Activated T-cell treated with anti-CD3 and anti-CD28 coated beads, Interleukin-2, amount 50 U/mL, for 72 hours (primary cell): Measurements from ENCODE around the gene SLC1A2. TPM values are rescaled to one million over a fixed set of nuclear protein-coding genes. Genes with fewer than 3 reads are reported as not detected.

Experiments
- ATAC-seq, 2 donors: fragments of 150-1000 bp; cut with Tn5 transposase; replicated peaks in 1 of 2; 2 replicates each; pipeline ENCODE4 v1.10.0; 2021; ENCODE audit warnings: moderate library complexity in 2 of 2, mild to moderate bottlenecking in 1 of 2
- DNase-seq, 2 donors: peaks; one replicate each; pipeline ENCODE4 v3.0.0; 2021 to 2022; ENCODE audit warnings: mixed read lengths in 1 of 2
- H3K27ac Mint-ChIP-seq: one replicate; pipeline ENCODE4 v1.8.0; 2022; ENCODE audit warnings: mild to moderate bottlenecking, moderate library complexity, mixed read lengths
- H3K27me3 Mint-ChIP-seq: one replicate; pipeline ENCODE4 v1.8.0; 2022; ENCODE audit warnings: low read depth, mixed read lengths
- H3K36me3 Mint-ChIP-seq, 2 donors: one replicate each; pipeline ENCODE4 v1.8.0; 2022; ENCODE audit warnings: mixed read lengths in 2 of 2, mild to moderate bottlenecking in 1 of 2; ENCODE audit not compliant: insufficient read depth in 2 of 2
- H3K4me1 Mint-ChIP-seq: one replicate; pipeline ENCODE4 v1.8.0; 2022; ENCODE audit warnings: low read depth, mixed read lengths
- H3K4me3 Mint-ChIP-seq, 2 donors: one replicate each; pipeline ENCODE4 v1.8.0; 2022; ENCODE audit warnings: mild to moderate bottlenecking in 2 of 2, mixed read lengths in 2 of 2, moderate library complexity in 2 of 2
- H3K9me3 Mint-ChIP-seq, 2 donors: one replicate each; pipeline ENCODE4 v1.8.0; 2022; ENCODE audit warnings: mixed read lengths in 2 of 2
- total RNA-seq, 2 donors: library from RNA; stranded (reverse); gene quantifications; one replicate each; pipeline ENCODE4 v1.2.3, GENCODE V29; 2022

The SLC1A2 gene
- total RNA-seq, 2 donors from 2014 or later = 0.09 TPM; not detected in 1

- H3K4me3 Mint-ChIP-seq = no peak overlapping the region
- DNase-seq (no peak), ATAC-seq (no peak)
- H3K27ac Mint-ChIP-seq = no peak overlapping the region
- no peaks in the 10 kb centered on the region for H3K27me3 Mint-ChIP-seq
- H3K4me1 Mint-ChIP-seq = peaks cover 7% of the 10 kb centered on the region
- peaks cover 2 to 3% of the 10 kb centered on the region in 2 donors for H3K9me3 Mint-ChIP-seq
- H3K36me3 Mint-ChIP-seq = peaks cover 1 to 2% of the 10 kb centered on the region in 2 donors
Measured at GRCh38 chr11:35383953-35384352, 35.4 kb downstream of the SLC1A2 start.

- Mint-ChIP-seq H3K4me3 (no peak overlapping the region), H3K36me3 (peaks cover 1 to 2% of the 10 kb centered on the region in 2 donors), H3K27ac (no peak overlapping the region), H3K27me3 (no peaks in the 10 kb centered on the region), H3K9me3 (peaks cover 2 to 3% of the 10 kb centered on the region in 2 donors), H3K4me1 (peaks cover 7% of the 10 kb centered on the region)
- no peak for ATAC-seq
- DNase-seq = no peak
Measured at GRCh38 chr11:35381709-35382322, 37.5 kb downstream of the SLC1A2 start.

GRCh38 chr11:35380603-35381002 lies 38.8 kb downstream of the SLC1A2 start:
- Mint-ChIP-seq H3K4me1 (peaks cover 7% of the 10 kb centered on the region), H3K4me3 (no peak overlapping the region), H3K27me3 (no peaks in the 10 kb centered on the region), H3K36me3 (peaks cover 0 to 1% of the 10 kb centered on the region in 2 donors), H3K9me3 (peaks cover 2 to 3% of the 10 kb centered on the region in 2 donors), H3K27ac (no peak overlapping the region)
- DNase-seq (no peak), ATAC-seq (no peak)

- Mint-ChIP-seq H3K36me3 (peaks cover 0 to 1% of the 10 kb centered on the region in 2 donors), H3K4me1 (peaks cover 17% of the 10 kb centered on the region), H3K27ac (no peak overlapping the region), H3K4me3 (no peak overlapping the region), H3K9me3 (no peaks in the 10 kb centered on the region), H3K27me3 (peaks cover 6% of the 10 kb centered on the region)
- ATAC-seq (no peak), DNase-seq (no peak)
Measured at GRCh38 chr11:35377262-35377661, 42.1 kb downstream of the SLC1A2 start.

DNA sequence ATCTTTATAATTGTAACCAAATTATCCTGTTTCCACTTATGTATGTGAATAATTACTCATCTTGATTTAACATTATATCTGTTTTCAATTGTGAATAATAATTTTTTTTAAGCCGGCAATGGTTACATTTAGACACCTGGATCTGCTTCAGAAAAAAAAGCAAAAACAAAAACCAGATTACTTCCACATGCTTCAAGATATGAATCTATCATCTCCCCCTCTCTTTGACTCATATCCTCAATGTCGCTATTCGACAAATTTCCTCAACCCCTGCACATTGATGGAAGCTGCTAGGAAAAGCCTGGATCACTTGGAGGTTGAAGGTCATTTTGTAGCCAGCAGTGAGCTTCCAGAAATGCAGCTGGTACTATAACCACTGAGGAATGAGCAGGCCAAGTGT lies 42.7 kb downstream of the SLC1A2 start:
- no peak overlapping the region for H3K27ac Mint-ChIP-seq

DNA sequence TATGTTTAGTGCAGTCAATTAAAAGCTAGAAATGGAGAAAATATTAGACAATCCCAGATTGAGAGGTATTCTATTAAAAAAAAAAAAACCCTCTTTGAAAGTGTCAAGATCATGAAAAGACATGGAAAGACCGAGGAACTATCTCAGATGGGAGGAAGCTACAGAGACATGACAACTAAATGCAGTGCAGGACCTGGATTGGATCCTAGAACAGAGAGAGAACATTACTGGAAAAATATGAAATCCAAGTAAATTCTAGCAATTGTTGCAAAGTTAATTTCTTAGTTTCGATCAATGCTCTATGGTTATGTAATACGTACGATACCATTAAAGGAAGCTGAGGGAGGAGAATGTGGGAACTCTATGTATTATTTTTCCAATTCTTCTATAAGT lies 43.2 kb downstream of the SLC1A2 start:
- Mint-ChIP-seq H3K9me3 (no peaks in the 10 kb centered on the region), H3K27me3 (peaks cover 6% of the 10 kb centered on the region), H3K36me3 (no peaks in the 10 kb centered on the region), H3K4me1 (peaks cover 9% of the 10 kb centered on the region), H3K27ac (no peak overlapping the region), H3K4me3 (no peak overlapping the region)
- DNase-seq = no peak
- ATAC-seq = no peak

More for the DNA sequence above, 42.7 kb downstream of the SLC1A2 start:
- peaks cover 14% of the 10 kb centered on the region for H3K4me1 Mint-ChIP-seq
- peaks cover 6% of the 10 kb centered on the region for H3K27me3 Mint-ChIP-seq
- DNase-seq (no peak), ATAC-seq (no peak)
- no peaks in the 10 kb centered on the region for H3K36me3 Mint-ChIP-seq
- H3K9me3 Mint-ChIP-seq = no peaks in the 10 kb centered on the region
- H3K4me3 Mint-ChIP-seq = no peak overlapping the region

GRCh38 chr11:35375332-35376117 lies 43.8 kb downstream of the SLC1A2 start:
- no peak overlapping the region for H3K27ac Mint-ChIP-seq
- peaks cover 9% of the 10 kb centered on the region for H3K4me1 Mint-ChIP-seq
- peaks cover 6% of the 10 kb centered on the region for H3K27me3 Mint-ChIP-seq
- no peaks in the 10 kb centered on the region for H3K36me3 Mint-ChIP-seq
- DNase-seq = no peak
- no peak for ATAC-seq
- no peak overlapping the region for H3K4me3 Mint-ChIP-seq
- H3K9me3 Mint-ChIP-seq = no peaks in the 10 kb centered on the region

GRCh38 chr11:35373284-35373933 lies 45.9 kb downstream of the SLC1A2 start:
- H3K27ac Mint-ChIP-seq = no peak overlapping the region
- H3K4me1 Mint-ChIP-seq = peaks cover 9% of the 10 kb centered on the region
- peaks cover 6% of the 10 kb centered on the region for H3K27me3 Mint-ChIP-seq
- no peak for ATAC-seq
- no peaks in the 10 kb centered on the region for H3K9me3 Mint-ChIP-seq
- no peak for DNase-seq
- no peaks in the 10 kb centered on the region for H3K36me3 Mint-ChIP-seq
- no peak overlapping the region for H3K4me3 Mint-ChIP-seq

DNA sequence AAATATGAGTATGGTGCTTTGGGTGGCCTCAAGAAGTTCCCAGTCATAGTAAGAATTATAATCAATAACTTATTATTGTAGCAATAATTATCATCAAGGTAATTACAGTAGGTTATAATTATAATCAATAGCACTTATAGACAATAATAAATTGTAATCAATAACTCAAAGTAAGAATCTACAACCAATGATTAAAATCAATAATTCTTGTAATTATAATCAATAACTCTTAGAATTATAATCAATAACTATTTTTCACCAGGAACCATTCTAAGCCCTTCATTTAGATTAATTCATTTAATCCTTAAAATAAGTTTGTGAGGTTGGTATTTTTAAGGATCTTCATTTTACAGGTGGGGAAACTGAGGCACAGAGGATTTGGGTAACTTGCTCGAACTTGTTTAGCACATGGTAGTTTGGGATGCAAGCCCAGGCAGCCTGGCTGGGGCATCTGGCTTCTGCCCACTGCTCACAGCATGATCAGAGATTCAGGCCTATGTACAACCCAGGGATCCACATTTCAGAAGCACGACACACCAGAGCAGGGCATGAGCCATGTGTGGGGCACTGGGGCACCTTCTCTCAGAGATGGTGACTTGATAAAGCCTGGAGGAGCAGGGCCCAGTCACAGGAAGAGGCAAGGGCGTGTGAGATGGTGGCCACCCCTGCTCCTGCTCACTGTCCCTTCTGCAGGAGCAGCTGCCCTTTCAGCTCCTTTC lies 46.6 kb downstream of the SLC1A2 start:
- H3K4me3 Mint-ChIP-seq = no peak overlapping the region
- no peaks in the 10 kb centered on the region for H3K9me3 Mint-ChIP-seq
- no peak overlapping the region for H3K27ac Mint-ChIP-seq
- no peaks in the 10 kb centered on the region for H3K36me3 Mint-ChIP-seq
- peaks cover 9% of the 10 kb centered on the region for H3K4me1 Mint-ChIP-seq
- peaks cover 6% of the 10 kb centered on the region for H3K27me3 Mint-ChIP-seq
- DNase-seq (no peak), ATAC-seq (no peak)

GRCh38 chr11:35367491-35367890 lies 51.9 kb downstream of the SLC1A2 start:
- Mint-ChIP-seq H3K4me3 (no peak overlapping the region), H3K27me3 (peaks cover 7% of the 10 kb centered on the region), H3K27ac (no peak overlapping the region), H3K36me3 (peaks cover 0 to 2% of the 10 kb centered on the region in 2 donors), H3K9me3 (peaks cover 2 to 3% of the 10 kb centered on the region in 2 donors), H3K4me1 (peaks cover 9% of the 10 kb centered on the region)
- ATAC-seq (no peak), DNase-seq (no peak)

GRCh38 chr11:35366798-35367197 lies 52.6 kb downstream of the SLC1A2 start:
- peaks cover 0 to 2% of the 10 kb centered on the region in 2 donors for H3K36me3 Mint-ChIP-seq
- no peak overlapping the region for H3K27ac Mint-ChIP-seq
- H3K27me3 Mint-ChIP-seq = peaks cover 7% of the 10 kb centered on the region
- no peak for ATAC-seq
- peaks cover 9% of the 10 kb centered on the region for H3K4me1 Mint-ChIP-seq
- H3K9me3 Mint-ChIP-seq = peaks cover 2 to 3% of the 10 kb centered on the region in 2 donors
- no peak for DNase-seq
- no peak overlapping the region for H3K4me3 Mint-ChIP-seq

DNA sequence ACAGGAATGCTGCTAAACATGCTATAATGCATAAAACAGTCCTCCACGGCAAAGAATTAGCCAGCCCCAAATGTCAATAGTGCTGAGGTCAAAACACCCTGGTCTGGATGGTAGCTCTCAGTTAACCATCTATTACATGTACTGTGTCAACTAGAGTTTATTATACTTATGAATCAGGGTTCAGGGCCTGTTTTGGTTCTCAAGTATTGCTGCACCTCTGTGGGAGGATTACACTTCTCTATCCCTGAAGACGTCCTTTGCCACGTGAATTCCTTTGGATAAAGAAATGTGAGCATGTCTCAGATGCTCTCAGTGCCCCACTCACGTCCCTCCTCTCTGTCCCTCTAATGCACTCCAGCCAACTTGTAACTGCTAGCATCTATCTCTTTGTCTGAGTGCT lies 53.4 kb downstream of the SLC1A2 start:
- Mint-ChIP-seq H3K27me3 (peaks cover 7% of the 10 kb centered on the region), H3K36me3 (peaks cover 0 to 2% of the 10 kb centered on the region in 2 donors), H3K4me1 (peaks cover 9% of the 10 kb centered on the region), H3K27ac (no peak overlapping the region), H3K4me3 (no peak overlapping the region), H3K9me3 (peaks cover 2 to 3% of the 10 kb centered on the region in 2 donors)
- no peak for ATAC-seq
- DNase-seq = no peak

DNA sequence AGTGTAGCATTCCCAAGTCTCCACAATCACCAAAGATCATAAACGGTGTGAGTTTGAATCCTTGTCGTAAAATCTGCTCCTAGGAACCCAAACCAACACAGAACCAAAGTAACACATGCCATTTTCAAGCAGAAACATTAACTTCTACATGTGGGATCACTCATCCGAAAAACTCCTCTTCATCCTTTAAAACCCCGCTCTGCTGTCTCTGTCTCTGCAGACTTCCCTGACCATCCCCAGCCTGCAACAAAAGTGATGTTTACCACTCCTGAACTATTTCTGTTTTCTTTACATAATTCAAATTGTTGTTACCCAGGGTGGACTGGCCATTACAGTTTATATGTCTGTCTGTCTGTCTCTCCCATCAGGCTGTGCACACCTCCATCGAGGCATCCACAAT lies 54.0 kb downstream of the SLC1A2 start:
- peaks cover 2 to 3% of the 10 kb centered on the region in 2 donors for H3K9me3 Mint-ChIP-seq
- H3K27ac Mint-ChIP-seq = no peak overlapping the region
- no peak overlapping the region for H3K4me3 Mint-ChIP-seq
- peaks cover 9% of the 10 kb centered on the region for H3K4me1 Mint-ChIP-seq
- no peak for DNase-seq
- peaks cover 7% of the 10 kb centered on the region for H3K27me3 Mint-ChIP-seq
- H3K36me3 Mint-ChIP-seq = peaks cover 0 to 2% of the 10 kb centered on the region in 2 donors
- ATAC-seq = no peak
